ENCODE results near the gene GLT6D1.

GLT6D1 gene

DNA sequence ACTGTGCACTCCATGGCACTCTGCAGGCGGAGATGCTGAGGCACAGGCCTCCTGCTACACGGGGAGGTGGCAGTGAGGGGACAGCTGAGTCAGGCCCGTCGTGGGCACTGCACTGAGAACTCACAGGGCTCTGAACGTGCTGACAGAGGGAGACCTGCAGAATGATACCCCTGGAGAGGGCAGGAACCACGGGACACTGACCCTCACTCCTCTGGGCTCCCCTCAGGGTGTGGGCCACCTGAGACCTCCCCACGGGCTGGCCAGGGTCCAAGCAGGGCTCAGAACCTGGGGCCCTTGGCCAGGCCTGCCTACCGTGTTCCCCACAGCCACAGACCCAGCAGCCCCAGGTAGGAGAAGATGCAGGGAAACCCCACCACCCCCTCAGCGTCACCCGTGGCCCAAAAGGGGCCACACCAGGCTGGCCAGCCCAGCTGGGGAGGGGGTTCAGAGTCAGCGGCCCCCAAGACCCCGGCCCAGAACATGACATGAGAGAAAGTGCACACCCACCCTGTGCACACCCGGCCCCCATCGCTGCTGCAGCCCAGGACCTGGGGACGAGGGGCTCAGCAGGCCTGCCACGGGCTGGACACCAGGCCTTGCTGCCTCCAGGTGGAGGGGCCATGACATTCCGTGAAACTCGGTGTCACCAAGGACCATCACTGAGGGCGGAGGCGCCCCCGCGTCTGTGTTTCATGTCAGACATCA is 30.9 kb downstream of the GLT6D1 start:
- Histone ChIP-seq H3K27me3 (ENCODE audit: control insufficient read depth, insufficient read depth, low read length) (no peaks in the 10 kb centered on the region), H3K9me3 (ENCODE audit: control insufficient read depth, low read length) (no peaks in the 10 kb centered on the region), H3K4me1 (peaks cover 10% of the 10 kb centered on the region), H2AFZ (no peak overlapping the region), H3K79me2 (no peaks in the 10 kb centered on the region), H3K36me3 (ENCODE audit: control insufficient read depth, insufficient read depth, low read length) (no peaks in the 10 kb centered on the region), H3K9ac (no peak overlapping the region), H3K4me2 (ENCODE audit: low read length) (no peak overlapping the region), H3K27ac (no peak overlapping the region), H3K4me3 (ENCODE audit: low read depth, low read length) (no peak overlapping the region)
- TF ChIP-seq CTCF (IDR thresholded peaks at IDR 0.05): no peak

DNA sequence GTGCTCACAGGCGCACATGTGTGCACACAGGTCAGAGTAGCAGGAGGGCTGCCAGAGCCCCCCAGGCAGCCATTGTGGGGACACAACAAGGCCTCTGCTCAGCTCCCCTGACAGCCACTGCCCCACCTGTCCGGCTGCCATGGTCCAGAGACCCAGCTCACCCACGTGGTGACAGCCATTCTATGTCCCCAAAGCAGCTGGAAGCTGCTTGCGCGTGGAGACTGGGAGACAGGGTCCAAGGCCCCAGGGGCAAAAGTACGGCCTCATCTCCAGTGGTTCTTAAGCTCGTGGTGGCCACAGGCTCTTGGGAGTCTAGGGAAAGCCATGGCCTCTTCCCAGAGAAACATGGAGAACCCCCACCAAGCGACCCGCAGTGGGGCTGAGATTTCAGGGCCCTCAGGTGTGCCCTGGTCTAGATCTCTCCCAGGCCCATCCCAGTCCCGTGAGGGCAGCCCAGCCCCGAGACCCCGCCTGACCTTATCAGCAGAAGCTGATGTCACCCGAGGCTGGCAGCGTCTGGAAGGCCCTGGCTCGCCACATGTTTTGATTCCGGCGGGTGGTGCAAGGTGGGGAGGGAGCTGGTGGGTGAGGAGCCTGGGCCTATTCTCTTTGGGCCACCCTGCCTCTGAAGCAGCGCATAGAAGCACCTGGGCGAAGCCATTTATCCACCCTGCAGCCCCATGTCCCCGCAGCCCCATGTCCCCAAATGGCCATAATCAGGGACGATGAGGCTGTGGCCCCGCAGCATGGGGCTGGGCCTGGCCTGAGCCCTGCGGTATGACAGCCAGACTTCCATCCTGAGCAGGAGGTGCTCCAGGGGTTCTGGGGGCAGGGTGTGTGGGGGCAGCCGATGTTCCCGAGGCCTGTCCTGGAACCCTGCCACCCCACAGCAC is 31.7 kb downstream of the GLT6D1 start:
- Histone ChIP-seq H3K36me3 (ENCODE audit: control insufficient read depth, insufficient read depth, low read length) (no peaks in the 10 kb centered on the region), H3K4me1 (peaks cover 10% of the 10 kb centered on the region), H3K9ac (no peak overlapping the region), H3K27me3 (ENCODE audit: control insufficient read depth, insufficient read depth, low read length) (no peaks in the 10 kb centered on the region), H3K27ac (no peak overlapping the region), H2AFZ (no peak overlapping the region), H3K4me3 (ENCODE audit: low read depth, low read length) (no peak overlapping the region), H3K9me3 (ENCODE audit: control insufficient read depth, low read length) (no peaks in the 10 kb centered on the region), H3K4me2 (ENCODE audit: low read length) (no peak overlapping the region), H3K79me2 (no peaks in the 10 kb centered on the region)
- TF ChIP-seq CTCF (IDR thresholded peaks at IDR 0.05): no peak

DNA sequence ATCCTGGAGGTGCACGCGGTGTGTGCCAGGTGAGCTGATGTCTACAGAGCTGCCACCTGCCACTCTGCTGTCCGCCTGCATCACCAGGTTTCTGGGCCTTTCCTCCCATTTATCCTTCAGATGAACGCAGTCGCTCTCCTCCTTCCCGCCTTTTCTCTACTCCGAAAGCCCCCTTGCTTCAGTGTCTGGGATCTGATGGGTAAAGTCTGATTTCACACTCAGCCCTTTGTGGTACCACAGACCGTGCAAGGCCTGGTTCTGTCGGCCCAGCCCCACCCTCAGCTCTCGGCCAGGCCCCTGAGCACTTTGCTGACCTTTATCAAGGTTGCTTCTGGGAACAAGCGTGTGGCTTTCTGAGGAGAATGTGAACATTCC is 32.5 kb downstream of the GLT6D1 start:
- no peaks in the 10 kb centered on the region for H3K79me2 ChIP-seq
- no peak overlapping the region for H3K27ac ChIP-seq
- H3K9me3 ChIP-seq (ENCODE audit: control insufficient read depth, low read length): no peaks in the 10 kb centered on the region
- no peak for TF ChIP-seq CTCF (IDR thresholded peaks at IDR 0.05)
- no peak overlapping the region for H3K4me3 ChIP-seq (ENCODE audit: low read depth, low read length)
- H3K4me1 ChIP-seq: peaks cover 10% of the 10 kb centered on the region
- no peaks in the 10 kb centered on the region for H3K36me3 ChIP-seq (ENCODE audit: control insufficient read depth, insufficient read depth, low read length)
- H3K9ac ChIP-seq: no peak overlapping the region
- no peak overlapping the region for H3K4me2 ChIP-seq (ENCODE audit: low read length)
- no peak overlapping the region for H2AFZ ChIP-seq
- no peaks in the 10 kb centered on the region for H3K27me3 ChIP-seq (ENCODE audit: control insufficient read depth, insufficient read depth, low read length)

- Histone ChIP-seq H3K4me1 (peaks cover 10% of the 10 kb centered on the region), H3K4me2 (ENCODE audit: low read length) (peak overlapping the region; percentile 4), H3K4me3 (ENCODE audit: low read depth, low read length) (no peak overlapping the region), H3K9me3 (ENCODE audit: control insufficient read depth, low read length) (no peaks in the 10 kb centered on the region), H3K27ac (peak overlapping the region; percentile 64), H3K27me3 (ENCODE audit: control insufficient read depth, insufficient read depth, low read length) (no peaks in the 10 kb centered on the region), H3K36me3 (ENCODE audit: control insufficient read depth, insufficient read depth, low read length) (no peaks in the 10 kb centered on the region), H3K9ac (no peak overlapping the region), H2AFZ (peak overlapping the region; percentile 60), H3K79me2 (no peaks in the 10 kb centered on the region)
- no peak for TF ChIP-seq CTCF (IDR thresholded peaks at IDR 0.05)
Measured at GRCh38 chr9:135605238-135605781, 34.0 kb downstream of the GLT6D1 start.
